ENCODE results near the gene ACVR2A. TPM values are rescaled to one million over a fixed set of nuclear protein-coding genes. Genes with fewer than 3 reads are reported as not detected.

Gene ACVR2A
- total RNA-seq, 1 experiment from 2014 or later: 8.2 TPM

GRCh38 chr2:147836099-147836498 is 8.7 kb upstream of the ACVR2A start:
- no peak overlapping the region for H3K4me3 ChIP-seq (ENCODE audit: low read depth in 2 of 2, low read length in 2 of 2)
- no peaks in the 10 kb centered on the region; the same call in 1 of the 2 replicates for H3K27me3 ChIP-seq (ENCODE audit: control insufficient read depth, insufficient read depth, low read length)
- in situ Hi-C loops (cut with HindIII; ENCODE audit: low pct_unique_long_range_greater_than_20kb, low sequenced_read_pairs): no loop called here
- H3K4me1 ChIP-seq (ENCODE audit: control insufficient read depth, insufficient read depth, low read length): no peaks in the 10 kb centered on the region
- no peak for DNase-seq (ENCODE audit: low read depth, low spot score)
- no peak overlapping the region for H3K27ac ChIP-seq (ENCODE audit: low read length)
- TF ChIP-seq POLR2AphosphoS5 (IDR thresholded peaks at IDR 0.05; ENCODE audit: low read depth, low read length): no peak
- TF ChIP-seq REST (IDR thresholded peaks at IDR 0.05; ENCODE audit: insufficient read depth in 1 of 2, low read depth in 2 of 2, low read length in 1 of 2): no peak
- TF ChIP-seq CTCF (IDR thresholded peaks at IDR 0.05): no peak
- no peak for TF ChIP-seq TCF7L2 (IDR thresholded peaks at IDR 0.05; ENCODE audit: low read depth, low read length)
- TF ChIP-seq SIN3A (IDR thresholded peaks at IDR 0.05; ENCODE audit: borderline replicate concordance, insufficient read depth, low read depth, low read length): no peak
- ChIA-PET CTCF (interaction anchor here (0.6 kb wide), 1 partner anchor 70 kb away, joined by 7 read pairs; no protein-coding TSS in a partner anchor), POLR2A (no interaction called here)
- no peaks in the 10 kb centered on the region for H3K9me3 ChIP-seq (ENCODE audit: control insufficient read depth, insufficient read depth, low read depth, low read length)
- no TSS peak for BruUV-seq (replicated peaks)
- intact Hi-C loops (cut with micrococcal nuclease; ENCODE audit: unreplicated experiment): no loop called here
- H3K36me3 ChIP-seq (ENCODE audit: control insufficient read depth, insufficient read depth, low read length): no peaks in the 10 kb centered on the region
- ATAC-seq: no peak

GRCh38 chr2:147843391-147843863 is 1.4 kb upstream of the ACVR2A start:
- ChIA-PET POLR2A (interaction anchor here (0.5 kb wide), 1 partner anchor 79 kb away, joined by 3 read pairs; no protein-coding TSS in a partner anchor), CTCF (no interaction called here)
- Histone ChIP-seq H3K4me1 (ENCODE audit: control insufficient read depth, insufficient read depth, low read length) (peaks cover 16% of the 10 kb centered on the region), H3K4me3 (ENCODE audit: low read depth in 2 of 2, low read length in 2 of 2) (peak overlapping the region; percentile 78 to 90), H3K27me3 (ENCODE audit: control insufficient read depth, insufficient read depth, low read length) (peaks cover 12% of the 10 kb centered on the region), H3K27ac (ENCODE audit: low read length) (peak overlapping the region; percentile 85), H3K9me3 (ENCODE audit: control insufficient read depth, insufficient read depth, low read depth, low read length) (no peaks in the 10 kb centered on the region), H3K36me3 (ENCODE audit: control insufficient read depth, insufficient read depth, low read length) (peaks cover 5% of the 10 kb centered on the region; the same call in 1 of the 2 replicates)
- intact Hi-C loops (cut with micrococcal nuclease; ENCODE audit: unreplicated experiment): no loop called here
- no peak for TF ChIP-seq TCF7L2 (IDR thresholded peaks at IDR 0.05; ENCODE audit: low read depth, low read length)
- TF ChIP-seq SIN3A (IDR thresholded peaks at IDR 0.05; ENCODE audit: borderline replicate concordance, insufficient read depth, low read depth, low read length): no peak
- no peak for TF ChIP-seq CTCF (IDR thresholded peaks at IDR 0.05)
- no peak for TF ChIP-seq POLR2AphosphoS5 (IDR thresholded peaks at IDR 0.05; ENCODE audit: low read depth, low read length)
- TF ChIP-seq REST (IDR thresholded peaks at IDR 0.05; ENCODE audit: insufficient read depth in 1 of 2, low read depth in 2 of 2, low read length in 1 of 2): no peak
- in situ Hi-C loops (cut with HindIII; ENCODE audit: low pct_unique_long_range_greater_than_20kb, low sequenced_read_pairs): no loop called here
- DNase-seq (ENCODE audit: low read depth, low spot score) (no peak), ATAC-seq (no peak)
- no TSS peak for BruUV-seq (replicated peaks)
